HG03342 (cell line): ENCODE results near the gene PTGR3.
"Not testable (repeated sequence)": the region's sequence is repeated elsewhere in the genome, so short reads cannot be mapped to it uniquely, and the experiment has no call there.

ENCODE experiments used
- ATAC-seq: cut with Tn5 transposase; IDR thresholded peaks from one replicate; pipeline ENCODE4 v1.9.1; 2021; ENCODE audit warnings: mild to moderate bottlenecking, moderate library complexity; ENCODE audit not compliant: unreplicated experiment

Gene PTGR3

DNA sequence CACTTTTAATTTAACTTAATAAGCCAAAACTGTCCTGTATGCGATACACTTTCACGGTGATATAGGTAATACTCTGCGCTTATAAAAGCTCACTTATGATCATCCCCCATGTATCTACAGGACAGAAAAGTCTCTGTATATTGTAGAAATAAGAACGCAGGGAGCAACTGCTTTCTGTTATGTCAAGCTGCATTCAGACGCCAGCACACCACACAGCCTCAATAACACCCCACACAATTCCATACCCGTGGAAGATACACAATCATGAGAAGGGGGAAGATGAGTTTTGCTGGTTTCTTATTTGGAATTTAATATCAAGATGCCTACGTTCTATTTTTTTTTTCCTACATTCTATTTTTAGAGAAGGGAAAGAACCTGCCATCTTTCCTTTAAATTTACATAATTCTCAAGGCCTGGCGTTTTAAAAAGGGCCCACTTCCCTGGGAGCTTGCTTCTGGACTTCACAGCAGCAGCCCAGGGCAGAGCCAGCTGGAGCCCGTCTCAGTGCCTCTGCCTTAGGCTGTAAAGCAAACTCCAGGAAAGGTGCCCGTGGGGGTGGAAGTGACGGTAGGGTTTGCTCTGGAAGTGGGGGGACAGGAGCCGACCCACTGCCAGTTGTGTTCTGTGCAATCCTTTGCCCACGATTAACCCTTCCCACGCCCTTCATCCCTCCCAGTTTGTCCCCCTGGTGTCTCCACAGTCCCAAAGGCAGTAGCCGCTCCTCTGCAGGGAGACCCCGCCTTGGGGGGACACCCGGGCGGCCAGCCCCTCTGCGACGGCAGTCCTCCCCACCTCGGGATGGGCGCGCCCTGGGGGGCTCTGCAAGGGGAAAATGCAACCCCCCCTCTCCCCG is 5.3 kb downstream of the PTGR3 start:
- no peak for ATAC-seq

DNA sequence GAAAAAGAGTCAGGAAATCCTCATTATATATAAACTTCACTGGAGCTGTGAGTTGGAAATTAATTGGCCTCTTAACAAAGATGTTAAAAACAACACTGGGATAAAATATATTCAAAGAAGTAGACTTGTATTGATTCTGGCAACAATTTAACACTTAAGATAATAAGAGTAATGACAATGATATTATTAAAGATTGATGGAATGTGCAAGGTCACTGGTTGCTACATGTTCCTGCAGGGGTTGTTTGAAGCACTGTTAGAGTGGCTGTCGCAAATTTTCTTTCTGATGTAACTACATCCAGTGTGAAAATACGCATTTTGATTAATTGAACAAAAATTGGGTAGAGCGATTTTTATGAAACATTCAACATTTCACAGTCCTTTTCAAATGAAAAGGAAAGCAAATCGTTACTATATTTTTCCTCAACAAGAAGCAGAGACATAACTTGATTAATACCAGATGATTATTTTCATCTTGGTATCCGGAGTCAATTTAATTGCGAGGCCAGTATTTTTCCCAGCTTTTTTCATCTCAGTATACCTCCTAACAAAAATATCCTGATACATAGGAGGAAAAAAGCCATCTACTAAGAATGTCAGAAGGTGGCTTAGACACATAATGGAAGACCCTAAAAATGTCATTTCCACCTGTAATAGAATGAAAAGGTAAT is 6.1 kb downstream of the PTGR3 start:
- no peak for ATAC-seq

DNA sequence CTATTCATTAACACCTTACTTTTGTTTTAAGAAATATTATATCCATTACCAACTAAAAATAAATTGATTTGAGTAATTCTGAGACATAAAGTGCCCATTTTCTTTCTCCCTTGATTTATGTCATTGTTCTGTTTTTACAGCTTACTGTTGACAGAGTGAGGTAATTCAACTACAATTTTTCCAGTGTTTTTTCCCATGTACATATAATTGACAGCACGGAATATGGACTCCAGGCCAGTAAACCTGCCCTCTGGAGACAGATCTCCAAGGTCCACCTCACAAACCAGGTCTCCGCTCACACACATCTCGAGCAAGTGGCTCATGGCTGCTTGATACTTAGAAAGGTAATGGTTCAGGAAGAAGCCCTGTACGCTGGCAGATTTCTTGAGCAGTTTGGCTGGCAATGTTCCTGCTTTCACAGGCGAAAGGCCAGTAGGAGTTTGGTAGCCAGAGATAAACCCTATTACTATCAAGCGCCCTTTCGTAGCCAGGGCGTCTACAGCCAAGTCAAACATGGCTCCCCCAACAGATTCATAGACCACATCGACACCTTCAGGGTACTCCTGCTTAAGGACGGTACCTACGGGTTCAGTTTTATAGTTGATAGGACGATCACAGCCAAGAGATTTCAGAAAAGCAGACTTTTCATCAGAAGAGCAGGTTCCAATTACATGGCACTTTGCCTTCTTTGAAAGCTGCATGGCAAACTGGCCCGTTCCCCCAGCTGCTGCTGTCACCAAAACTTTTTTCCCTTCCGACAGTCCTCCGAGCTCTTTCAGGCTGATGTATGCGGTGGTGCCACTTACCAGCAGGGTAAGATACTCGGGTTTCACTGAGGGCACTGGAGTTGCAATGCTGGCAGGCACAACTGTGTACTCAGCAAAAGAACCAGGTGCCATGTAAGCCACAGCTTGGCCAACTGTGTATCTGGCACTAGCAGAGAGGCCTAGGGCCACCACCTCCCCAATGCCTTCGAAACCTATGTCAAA is 7.4 kb downstream of the PTGR3 start:
- ATAC-seq, result no peak

DNA sequence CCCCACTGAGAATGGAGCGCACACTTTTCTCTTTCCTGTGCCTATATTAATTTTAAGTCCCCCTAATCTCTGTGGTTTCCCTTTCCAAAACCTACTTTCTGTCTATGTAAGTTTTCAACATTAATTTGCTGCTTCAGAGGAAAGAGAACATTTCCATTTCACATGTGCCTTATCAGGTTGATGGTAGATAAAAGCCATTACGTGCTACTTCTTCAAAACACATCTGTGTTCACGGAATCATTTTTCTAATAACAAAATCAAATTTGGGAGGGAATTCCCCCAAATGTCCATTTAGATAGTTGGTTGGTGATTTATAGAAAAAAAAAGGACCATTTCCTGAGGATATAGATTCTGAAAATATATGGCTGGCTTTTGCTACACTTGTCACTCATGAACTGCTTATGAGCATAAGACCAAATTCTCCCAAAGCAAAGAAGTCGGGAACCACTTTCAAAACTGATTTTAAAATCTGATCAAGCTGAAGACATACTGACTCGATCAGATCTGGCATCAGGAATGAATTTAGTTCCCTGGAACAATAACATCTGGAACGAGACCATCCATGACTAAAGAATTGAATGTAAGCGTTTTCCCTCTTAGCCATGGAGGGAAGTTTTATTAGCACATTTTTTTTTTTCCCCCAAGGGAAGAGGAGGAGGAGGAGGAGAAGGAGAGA is 8.2 kb downstream of the PTGR3 start:
- no peak for ATAC-seq

DNA sequence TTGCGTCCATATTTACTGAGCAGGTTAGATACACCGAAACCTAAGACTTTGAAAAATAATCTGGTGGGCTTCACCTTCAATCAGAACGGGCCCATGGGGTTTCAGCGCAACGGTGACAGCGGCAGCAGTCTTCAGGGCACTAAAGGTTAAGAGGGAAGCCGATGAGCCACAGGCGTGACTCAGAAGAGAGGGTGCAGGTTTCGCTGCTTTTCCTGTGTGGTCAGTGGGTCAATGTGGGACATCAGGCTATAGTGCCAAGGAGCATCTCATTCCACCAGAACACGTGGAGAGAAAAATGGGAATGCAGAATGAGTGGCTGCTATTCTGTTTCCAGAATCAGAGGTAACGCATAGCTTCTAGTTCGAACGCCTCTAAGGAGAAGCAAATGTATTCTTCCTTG is 8.9 kb downstream of the PTGR3 start:
- ATAC-seq, result no peak

DNA sequence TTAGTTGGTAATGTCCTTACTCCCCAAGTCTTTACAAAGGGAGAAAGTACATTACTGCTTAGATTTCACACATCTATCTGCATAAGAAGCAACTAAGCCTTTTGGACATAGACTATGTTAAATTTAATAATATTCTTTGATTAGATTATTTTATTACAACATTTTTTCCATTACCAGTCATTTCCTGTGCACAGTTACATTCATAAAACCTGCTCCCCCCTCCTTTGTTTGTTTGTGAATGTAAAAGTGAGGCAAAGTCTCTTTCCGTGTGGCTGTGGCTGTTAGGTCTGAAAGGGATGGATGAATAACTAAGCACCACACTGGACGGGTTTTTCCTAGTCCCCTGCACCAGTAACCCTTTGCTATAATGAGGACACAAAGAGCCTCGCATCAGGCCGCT is 9.6 kb downstream of the PTGR3 start:
- ATAC-seq, result no peak

DNA sequence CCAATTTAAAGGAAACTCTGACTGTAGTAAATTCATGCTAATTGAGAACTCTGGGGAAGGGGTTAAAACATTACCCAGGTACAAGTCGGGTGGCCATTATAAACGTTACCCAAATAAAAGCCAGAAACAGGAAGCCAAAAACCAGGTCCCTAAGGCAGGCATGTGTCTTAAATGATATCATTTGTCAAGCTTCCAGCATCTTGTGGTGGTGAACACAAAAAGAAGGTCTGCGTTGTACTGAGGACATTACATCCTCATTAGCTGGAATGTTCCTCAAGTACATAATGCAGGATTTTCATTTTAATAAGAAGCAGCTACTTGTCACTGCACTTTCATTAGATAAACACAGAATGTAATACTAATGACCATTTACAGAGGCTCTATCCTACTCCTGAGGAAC is 10.9 kb downstream of the PTGR3 start:
- ATAC-seq, result no peak

DNA sequence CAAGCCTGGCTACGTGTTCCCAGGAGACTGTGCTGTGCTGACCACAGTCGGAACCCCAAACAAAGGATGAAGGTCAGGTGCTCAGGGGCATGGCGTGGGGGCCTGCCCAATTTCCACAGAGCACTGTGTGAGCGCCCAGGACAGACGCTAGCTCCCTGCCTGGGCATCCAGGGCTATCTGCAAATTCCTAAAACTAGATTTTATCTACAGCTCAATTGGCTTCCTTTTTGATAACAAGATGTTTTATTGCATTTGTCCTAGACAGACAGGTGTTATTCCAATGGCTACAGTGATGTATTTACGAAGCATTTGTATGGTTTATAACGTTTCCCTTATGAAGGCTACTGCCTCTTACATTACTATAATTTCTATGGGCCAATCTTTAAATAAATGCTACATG is 16.0 kb downstream of the PTGR3 start:
- ATAC-seq, result no peak

DNA sequence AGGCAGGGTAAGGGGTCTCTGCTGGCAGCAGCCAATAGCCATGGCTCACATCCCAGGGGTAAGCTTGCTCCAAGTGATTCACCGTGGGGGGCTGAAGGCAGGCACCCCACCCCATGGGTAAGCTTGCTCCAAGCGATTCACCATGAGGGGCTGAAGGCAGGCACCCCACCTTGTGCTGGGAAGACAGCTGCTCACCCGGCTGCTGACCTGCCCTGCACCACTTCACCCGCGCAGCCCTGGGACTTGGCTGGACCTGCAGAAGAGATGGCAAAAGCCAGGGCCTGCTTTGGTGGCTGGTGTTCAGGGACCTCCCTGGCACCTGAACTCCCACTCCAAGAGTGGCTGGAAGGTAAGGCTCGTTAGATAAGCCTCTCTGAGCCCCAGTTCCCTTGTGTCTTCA is 19.2 kb downstream of the PTGR3 start:
- ATAC-seq, result no peak

DNA sequence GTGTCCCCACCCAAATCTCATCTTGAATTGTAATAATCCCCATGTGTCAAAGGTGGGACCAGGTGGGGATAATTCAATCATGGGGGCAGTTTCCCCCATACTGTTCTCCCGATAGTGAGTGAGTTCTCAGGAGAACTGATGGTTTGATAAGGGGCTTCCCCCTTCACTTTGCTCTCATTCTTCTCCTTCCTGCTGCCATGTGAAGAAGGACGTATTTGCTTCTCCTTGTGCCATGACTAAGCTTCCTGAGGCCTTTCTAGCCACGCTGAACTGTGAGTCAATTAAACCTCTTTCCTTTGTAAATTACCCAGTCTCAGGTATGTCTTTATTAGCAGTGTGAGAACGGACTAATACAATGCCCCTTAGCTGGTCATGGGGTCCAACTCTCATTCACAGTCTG is 21.2 kb downstream of the PTGR3 start:
- ATAC-seq, result not testable (repeated sequence)

DNA sequence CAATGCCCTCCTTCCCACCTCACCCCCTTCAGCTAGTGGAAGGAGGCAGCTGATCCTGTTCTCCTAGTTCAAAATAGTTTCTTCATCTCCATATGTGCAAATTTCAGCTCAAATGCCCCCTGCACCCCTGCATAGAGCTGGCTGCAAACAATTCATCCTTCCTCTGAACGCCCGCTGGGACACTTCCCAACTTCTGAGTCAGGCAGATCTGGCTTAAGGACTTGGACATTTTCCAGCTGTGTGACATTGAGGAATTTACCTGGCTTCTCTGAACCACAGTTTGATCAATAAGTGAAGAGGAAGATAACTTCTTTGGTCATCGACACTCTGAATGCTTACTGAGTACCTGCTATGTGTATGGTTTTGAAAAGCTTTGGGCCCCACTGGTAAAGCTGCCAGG is 23.5 kb downstream of the PTGR3 start:
- ATAC-seq, result no peak

DNA sequence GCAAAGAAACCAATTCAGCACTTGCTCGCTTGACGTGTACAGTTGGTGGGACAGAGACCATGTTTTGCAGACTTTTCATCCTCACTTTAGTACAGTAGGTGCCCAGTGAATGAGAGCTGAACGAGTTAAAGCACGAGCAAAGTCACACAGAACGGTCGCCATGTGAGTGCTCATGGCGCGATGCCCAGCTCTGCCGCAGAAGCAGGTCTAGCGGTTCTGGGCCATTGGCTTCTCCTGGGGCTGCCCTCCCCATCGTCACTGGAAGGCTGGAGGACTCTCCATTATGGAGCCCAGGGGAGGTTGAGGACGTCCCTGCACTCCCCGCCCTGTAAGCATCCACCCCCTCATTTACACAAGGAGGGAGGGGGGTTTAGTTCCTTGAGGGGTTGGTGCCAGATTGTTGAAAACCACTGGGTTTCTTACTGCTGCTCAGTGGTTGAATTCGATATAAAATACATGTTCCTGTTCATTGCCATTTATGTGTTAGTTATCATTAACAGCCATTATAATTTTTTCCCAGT is 24.9 kb downstream of the PTGR3 start:
- ATAC-seq, result no peak

DNA sequence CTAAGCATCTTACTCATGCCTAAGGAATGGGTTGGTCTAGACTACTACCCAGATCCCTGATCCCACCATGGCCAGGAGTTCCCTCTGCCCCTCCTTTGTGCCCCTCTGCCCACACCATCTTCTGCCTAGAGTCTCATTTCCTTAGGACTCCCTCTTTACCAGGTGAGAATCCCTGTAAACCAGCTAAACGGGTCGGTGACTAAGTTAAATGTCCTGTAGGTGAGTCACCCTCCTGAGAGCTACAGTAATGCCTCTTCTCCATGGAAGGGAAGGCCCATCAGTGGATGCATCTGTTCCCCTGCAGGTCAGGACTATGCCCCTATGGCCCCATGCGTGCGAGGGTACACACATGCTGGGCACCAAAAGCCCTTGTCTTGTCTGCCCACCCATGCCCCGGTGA is 25.4 kb downstream of the PTGR3 start:
- no peak for ATAC-seq

DNA sequence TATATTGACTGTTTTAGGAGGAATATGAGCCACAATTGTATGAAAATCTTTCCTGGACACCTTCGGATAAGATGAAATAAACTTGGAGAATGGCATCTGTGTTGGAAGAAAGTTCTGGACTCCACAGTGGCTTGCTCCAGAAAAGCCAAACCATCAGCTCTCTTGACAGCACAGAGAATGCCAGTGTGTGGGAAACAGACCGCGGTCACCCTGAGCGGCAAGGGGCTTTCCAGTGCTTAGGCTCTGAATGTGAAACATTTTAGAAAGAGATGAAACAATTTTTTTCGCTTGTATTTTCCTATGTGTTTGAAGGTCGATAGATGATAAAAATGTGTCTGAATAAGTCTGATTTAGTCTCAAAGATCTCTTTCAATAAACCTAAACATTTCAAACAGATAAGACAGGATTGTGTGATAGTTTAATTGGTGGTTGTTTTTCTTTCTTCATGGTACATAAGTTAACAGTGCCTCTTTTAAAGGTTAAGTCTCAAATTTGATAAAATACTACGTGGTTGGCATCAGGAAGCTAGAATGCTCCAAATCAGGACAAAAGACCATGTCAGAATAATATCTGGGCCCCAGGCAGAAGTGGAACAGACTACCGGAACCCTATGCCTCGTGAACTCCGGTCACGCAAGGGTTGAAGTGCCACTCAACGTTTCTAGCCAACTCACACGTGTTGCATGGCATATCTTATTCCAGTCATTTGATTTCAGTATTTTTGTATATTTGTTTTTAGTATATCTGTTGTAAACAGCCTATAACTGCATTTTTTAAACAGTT is 28.9 kb downstream of the PTGR3 start:
- ATAC-seq, result no peak

DNA sequence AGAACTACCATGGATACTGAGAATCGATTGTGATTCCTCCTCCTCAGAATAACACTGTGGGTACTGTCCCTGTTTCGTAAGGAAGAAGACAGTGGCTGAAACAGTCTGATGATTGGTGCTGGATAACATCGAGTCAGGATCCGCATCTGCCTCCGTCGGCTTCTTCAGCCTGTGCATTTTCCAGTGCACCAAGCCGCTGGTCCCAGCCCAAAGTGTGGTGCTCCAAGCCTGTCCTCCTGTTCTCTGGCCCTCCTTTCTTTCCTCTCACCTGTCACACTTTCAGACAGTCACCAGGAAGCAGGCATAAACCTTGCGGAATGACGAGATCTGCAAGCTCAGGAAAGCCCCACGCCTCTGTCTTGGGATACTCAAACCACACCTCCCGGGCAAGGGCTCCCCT is 30.6 kb downstream of the PTGR3 start:
- ATAC-seq, result no peak

DNA sequence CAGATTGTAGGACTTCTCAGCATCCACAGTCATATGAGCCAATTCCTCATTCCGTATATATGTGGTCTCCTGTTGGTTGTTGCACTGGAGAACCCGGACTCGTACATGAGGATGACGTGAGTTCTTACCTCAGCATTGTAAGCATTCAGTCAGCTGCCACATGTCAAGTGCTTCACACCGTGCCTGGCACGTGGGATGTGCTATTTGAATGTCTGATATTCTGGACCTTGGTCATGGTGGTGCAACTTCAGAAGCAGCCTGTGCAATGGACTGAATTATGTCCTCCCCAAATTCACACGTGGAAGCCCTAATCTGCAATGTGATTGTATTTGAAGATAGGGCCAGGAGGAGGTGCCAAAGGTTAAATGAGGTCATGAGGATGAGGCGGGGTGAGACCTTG is 32.1 kb downstream of the PTGR3 start:
- no peak for ATAC-seq

DNA sequence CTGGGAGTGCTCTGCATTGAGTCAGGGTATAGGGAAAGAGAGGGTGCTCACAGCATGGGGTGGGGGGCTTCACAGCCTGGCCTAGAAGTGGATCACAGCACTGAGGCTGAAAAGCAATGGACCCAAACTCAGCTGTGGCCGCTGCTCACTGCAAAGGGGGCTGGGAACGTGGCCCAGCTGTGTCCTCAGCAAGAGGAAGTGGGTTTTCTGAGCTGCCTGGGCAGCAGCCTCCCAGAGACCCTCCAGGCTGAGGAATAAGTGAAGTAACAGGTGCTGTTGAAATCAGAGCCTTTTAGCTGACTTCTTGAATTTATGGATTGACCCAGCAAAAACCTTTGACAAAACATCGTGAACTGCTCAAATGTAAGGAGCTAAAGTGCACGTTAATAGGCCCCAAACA is 35.2 kb downstream of the PTGR3 start:
- ATAC-seq, result no peak

DNA sequence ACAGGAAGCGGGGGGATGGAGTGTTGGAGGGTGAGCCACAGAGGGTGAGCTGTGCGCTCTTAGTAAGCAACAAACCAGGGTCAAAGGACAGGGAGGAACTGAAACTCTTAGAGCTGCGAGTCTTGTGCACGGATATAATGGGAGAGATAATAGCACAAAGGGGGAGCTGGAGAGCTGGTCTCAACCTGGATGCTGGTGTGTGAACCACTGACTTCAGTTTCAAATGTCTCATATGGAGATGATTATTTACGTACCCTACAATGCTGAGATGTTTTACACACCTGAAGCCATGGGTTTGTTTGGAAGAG is 35.9 kb downstream of the PTGR3 start:
- peak; percentile 99 for ATAC-seq

DNA sequence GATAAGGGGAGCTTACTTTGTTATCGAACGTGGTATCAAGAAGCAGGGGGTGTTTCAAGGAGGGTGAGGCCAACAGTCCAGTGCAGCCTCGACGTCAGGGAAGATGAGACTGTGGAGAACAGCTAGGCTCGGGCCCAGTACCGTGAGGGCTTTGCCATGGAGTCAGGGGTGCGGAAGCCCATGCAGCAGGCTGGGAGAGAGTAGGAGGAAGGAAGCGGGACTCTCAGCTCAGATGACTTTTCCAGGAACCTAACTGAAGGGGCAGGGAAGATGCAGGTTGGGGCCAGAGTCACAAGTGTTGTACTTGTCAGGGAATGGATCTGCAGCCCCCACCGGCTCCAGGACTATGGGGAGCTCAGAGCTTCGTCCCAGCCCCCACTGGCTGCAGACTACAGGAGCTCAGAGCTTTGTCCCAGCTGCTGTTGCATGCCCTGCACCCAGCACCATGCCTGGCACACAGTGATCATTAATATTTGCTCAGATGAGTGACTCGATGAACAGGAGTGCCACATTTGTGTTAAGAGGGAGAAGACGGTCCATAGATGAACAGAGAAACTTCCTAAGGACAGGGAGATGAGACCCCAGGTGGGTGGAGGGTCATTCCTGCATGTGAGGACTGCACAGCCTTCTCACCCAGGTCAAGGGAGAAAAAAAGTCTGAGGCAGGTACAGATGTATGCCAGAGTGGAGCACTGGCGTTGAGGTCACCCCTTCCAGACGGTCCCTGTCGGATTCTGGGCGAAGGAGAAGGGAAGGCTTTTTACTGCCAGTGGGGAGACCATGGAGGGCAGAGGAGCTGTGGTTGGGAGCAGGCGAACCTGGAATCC is 36.4 kb downstream of the PTGR3 start:
- ATAC-seq, result peak; percentile 5
